Measurements from ENCODE around the gene NR2F1-AS1.

DNA sequence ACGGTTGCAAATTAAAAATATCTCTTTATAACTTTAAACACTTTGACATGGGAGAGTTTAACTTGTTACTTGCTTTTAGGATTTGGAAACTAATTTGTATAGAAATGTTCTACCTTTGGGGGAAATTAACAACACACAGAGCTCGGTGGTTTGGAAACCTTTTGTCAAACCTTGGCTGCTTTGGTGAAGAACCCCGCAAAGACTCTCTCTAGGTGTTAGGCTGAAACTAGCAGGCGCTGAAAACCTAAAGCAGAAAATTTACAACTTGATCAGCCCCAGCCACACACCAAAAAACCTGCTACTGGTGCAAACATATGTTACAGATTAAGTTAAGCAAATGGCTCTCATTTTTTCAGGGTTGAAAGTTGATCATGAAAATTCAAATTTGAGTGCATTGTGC is 27.8 kb upstream of the NR2F1-AS1 start:
- TF ChIP-seq, protein P1, sequence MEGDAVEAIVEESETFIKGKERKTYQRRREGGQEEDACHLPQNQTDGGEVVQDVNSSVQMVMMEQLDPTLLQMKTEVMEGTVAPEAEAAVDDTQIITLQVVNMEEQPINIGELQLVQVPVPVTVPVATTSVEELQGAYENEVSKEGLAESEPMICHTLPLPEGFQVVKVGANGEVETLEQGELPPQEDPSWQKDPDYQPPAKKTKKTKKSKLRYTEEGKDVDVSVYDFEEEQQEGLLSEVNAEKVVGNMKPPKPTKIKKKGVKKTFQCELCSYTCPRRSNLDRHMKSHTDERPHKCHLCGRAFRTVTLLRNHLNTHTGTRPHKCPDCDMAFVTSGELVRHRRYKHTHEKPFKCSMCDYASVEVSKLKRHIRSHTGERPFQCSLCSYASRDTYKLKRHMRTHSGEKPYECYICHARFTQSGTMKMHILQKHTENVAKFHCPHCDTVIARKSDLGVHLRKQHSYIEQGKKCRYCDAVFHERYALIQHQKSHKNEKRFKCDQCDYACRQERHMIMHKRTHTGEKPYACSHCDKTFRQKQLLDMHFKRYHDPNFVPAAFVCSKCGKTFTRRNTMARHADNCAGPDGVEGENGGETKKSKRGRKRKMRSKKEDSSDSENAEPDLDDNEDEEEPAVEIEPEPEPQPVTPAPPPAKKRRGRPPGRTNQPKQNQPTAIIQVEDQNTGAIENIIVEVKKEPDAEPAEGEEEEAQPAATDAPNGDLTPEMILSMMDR (conservative IDR thresholded peaks at IDR 0.05; ENCODE audit: low read depth, low read length) = no peak
- TF ChIP-seq, protein P2, sequence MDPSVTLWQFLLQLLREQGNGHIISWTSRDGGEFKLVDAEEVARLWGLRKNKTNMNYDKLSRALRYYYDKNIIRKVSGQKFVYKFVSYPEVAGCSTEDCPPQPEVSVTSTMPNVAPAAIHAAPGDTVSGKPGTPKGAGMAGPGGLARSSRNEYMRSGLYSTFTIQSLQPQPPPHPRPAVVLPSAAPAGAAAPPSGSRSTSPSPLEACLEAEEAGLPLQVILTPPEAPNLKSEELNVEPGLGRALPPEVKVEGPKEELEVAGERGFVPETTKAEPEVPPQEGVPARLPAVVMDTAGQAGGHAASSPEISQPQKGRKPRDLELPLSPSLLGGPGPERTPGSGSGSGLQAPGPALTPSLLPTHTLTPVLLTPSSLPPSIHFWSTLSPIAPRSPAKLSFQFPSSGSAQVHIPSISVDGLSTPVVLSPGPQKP (IDR thresholded peaks at IDR 0.05; ENCODE audit: borderline replicate concordance, low read depth, low read length) = no peak
- TF ChIP-seq CEBPB (IDR thresholded peaks at IDR 0.05; ENCODE audit: low read depth, low read length) (no peak), POLR2A (IDR thresholded peaks at IDR 0.05; ENCODE audit: low read depth, low read length) (no peak), RAD21 (IDR thresholded peaks at IDR 0.05; ENCODE audit: low read length) (no peak), MAZ (IDR thresholded peaks at IDR 0.05; ENCODE audit: borderline replicate concordance, low read depth, low read length) (no peak)

Data from IMR-90 (cell line).